ENCODE results near the gene FGFR2. TPM values are rescaled to one million over a fixed set of nuclear protein-coding genes. Genes with fewer than 3 reads are reported as not detected.
"Not testable (repeated sequence)": the region's sequence is repeated elsewhere in the genome, so short reads cannot be mapped to it uniquely, and the experiment has no call there.

FGFR2 gene
- total RNA-seq, 1 experiment from 2014 or later, result not detected

- Histone ChIP-seq H2AFZ (ENCODE audit: low read length) (no peak overlapping the region), H3K4me3 (ENCODE audit: low read length) (no peak overlapping the region), H3K79me2 (ENCODE audit: low read length) (no peaks in the 10 kb centered on the region), H3K4me1 (ENCODE audit: low read length) (no peaks in the 10 kb centered on the region), H4K20me1 (ENCODE audit: insufficient read depth, low read depth, low read length) (no peaks in the 10 kb centered on the region), H3K27me3 (ENCODE audit: low read length) (no peaks in the 10 kb centered on the region), H3K27ac (ENCODE audit: low read length) (no peak overlapping the region), H3K4me2 (ENCODE audit: low read depth, low read length, poor library complexity, severe bottlenecking) (no peak overlapping the region), H3K9ac (ENCODE audit: low read length) (no peak overlapping the region), H3K9me3 (ENCODE audit: low read length) (no peaks in the 10 kb centered on the region), H3K9me2 (replicated peaks; ENCODE audit: insufficient read depth, low read length) (no peaks in the 10 kb centered on the region), H3K36me3 (ENCODE audit: insufficient read depth, low read length) (no peaks in the 10 kb centered on the region)
- no peak for DNase-seq
Measured at GRCh38 chr10:121566755-121567154, 31.5 kb downstream of the FGFR2 start.

GRCh38 chr10:121559326-121560026, 38.8 kb downstream of the FGFR2 start:
- no peaks in the 10 kb centered on the region for H3K79me2 ChIP-seq (ENCODE audit: low read length)
- H3K4me2 ChIP-seq (ENCODE audit: low read depth, low read length, poor library complexity, severe bottlenecking), result no peak overlapping the region
- H3K4me3 ChIP-seq (ENCODE audit: low read length), result no peak overlapping the region
- H3K9ac ChIP-seq (ENCODE audit: low read length), result no peak overlapping the region
- H4K20me1 ChIP-seq (ENCODE audit: insufficient read depth, low read depth, low read length), result no peaks in the 10 kb centered on the region
- no peak overlapping the region for H3K27ac ChIP-seq (ENCODE audit: low read length)
- peaks cover 6% of the 10 kb centered on the region; the same call in 1 of the 2 replicates for H3K4me1 ChIP-seq (ENCODE audit: low read length)
- H3K27me3 ChIP-seq (ENCODE audit: low read length), result no peaks in the 10 kb centered on the region
- DNase-seq, result no peak
- no peaks in the 10 kb centered on the region for H3K36me3 ChIP-seq (ENCODE audit: insufficient read depth, low read length)
- no peaks in the 10 kb centered on the region for H3K9me2 ChIP-seq (replicated peaks; ENCODE audit: insufficient read depth, low read length)
- no peaks in the 10 kb centered on the region for H3K9me3 ChIP-seq (ENCODE audit: low read length)
- H2AFZ ChIP-seq (ENCODE audit: low read length), result no peak overlapping the region

DNA sequence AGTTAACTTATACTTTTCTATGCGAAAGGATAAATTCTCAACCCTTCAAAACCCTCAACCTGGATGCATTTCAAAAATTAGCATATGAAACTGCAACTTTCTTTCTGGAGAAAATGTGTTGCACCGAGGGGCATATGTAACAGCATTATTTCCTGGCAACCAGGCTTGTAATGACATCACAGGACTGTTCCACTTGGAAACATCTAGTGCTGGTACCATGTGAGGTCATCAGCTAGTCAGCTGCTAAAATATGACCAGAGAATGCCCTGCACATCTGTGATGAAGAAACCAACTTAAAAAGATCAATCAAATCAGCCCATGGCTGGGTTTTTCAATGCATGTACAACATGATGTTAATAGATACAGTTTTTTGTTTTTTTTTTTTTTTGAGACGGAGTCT, 40.0 kb downstream of the FGFR2 start:
- Histone ChIP-seq H3K9ac (ENCODE audit: low read length) (no peak overlapping the region), H3K4me2 (ENCODE audit: low read depth, low read length, poor library complexity, severe bottlenecking) (no peak overlapping the region), H3K9me2 (replicated peaks; ENCODE audit: insufficient read depth, low read length) (no peaks in the 10 kb centered on the region), H3K27me3 (ENCODE audit: low read length) (no peaks in the 10 kb centered on the region), H3K36me3 (ENCODE audit: insufficient read depth, low read length) (no peaks in the 10 kb centered on the region), H3K27ac (ENCODE audit: low read length) (no peak overlapping the region), H3K4me3 (ENCODE audit: low read length) (no peak overlapping the region), H3K9me3 (ENCODE audit: low read length) (no peaks in the 10 kb centered on the region), H3K79me2 (ENCODE audit: low read length) (no peaks in the 10 kb centered on the region), H4K20me1 (ENCODE audit: insufficient read depth, low read depth, low read length) (no peaks in the 10 kb centered on the region), H2AFZ (ENCODE audit: low read length) (no peak overlapping the region), H3K4me1 (ENCODE audit: low read length) (peaks cover 6% of the 10 kb centered on the region; the same call in 1 of the 2 replicates)
- DNase-seq, result no peak

- no peak overlapping the region for H3K9ac ChIP-seq (ENCODE audit: low read length)
- H3K79me2 ChIP-seq (ENCODE audit: low read length), result no peaks in the 10 kb centered on the region
- H3K36me3 ChIP-seq (ENCODE audit: insufficient read depth, low read length), result no peaks in the 10 kb centered on the region
- no peak overlapping the region for H3K4me2 ChIP-seq (ENCODE audit: low read depth, low read length, poor library complexity, severe bottlenecking)
- peaks cover 6% of the 10 kb centered on the region; the same call in 1 of the 2 replicates for H3K4me1 ChIP-seq (ENCODE audit: low read length)
- H4K20me1 ChIP-seq (ENCODE audit: insufficient read depth, low read depth, low read length), result no peaks in the 10 kb centered on the region
- H3K27me3 ChIP-seq (ENCODE audit: low read length), result no peaks in the 10 kb centered on the region
- no peak overlapping the region for H2AFZ ChIP-seq (ENCODE audit: low read length)
- no peak overlapping the region for H3K27ac ChIP-seq (ENCODE audit: low read length)
- no peak overlapping the region for H3K4me3 ChIP-seq (ENCODE audit: low read length)
- no peak for DNase-seq
- H3K9me2 ChIP-seq (replicated peaks; ENCODE audit: insufficient read depth, low read length), result no peaks in the 10 kb centered on the region
- no peaks in the 10 kb centered on the region for H3K9me3 ChIP-seq (ENCODE audit: low read length)
Measured at GRCh38 chr10:121556918-121557573, 41.2 kb downstream of the FGFR2 start.

- DNase-seq, result no peak
- peaks cover 6% of the 10 kb centered on the region; the same call in 1 of the 2 replicates for H3K4me1 ChIP-seq (ENCODE audit: low read length)
- H4K20me1 ChIP-seq (ENCODE audit: insufficient read depth, low read depth, low read length), result no peaks in the 10 kb centered on the region
- no peak overlapping the region for H3K4me2 ChIP-seq (ENCODE audit: low read depth, low read length, poor library complexity, severe bottlenecking)
- H2AFZ ChIP-seq (ENCODE audit: low read length), result no peak overlapping the region
- H3K9ac ChIP-seq (ENCODE audit: low read length), result no peak overlapping the region
- H3K36me3 ChIP-seq (ENCODE audit: insufficient read depth, low read length), result no peaks in the 10 kb centered on the region
- H3K27ac ChIP-seq (ENCODE audit: low read length), result no peak overlapping the region
- H3K79me2 ChIP-seq (ENCODE audit: low read length), result no peaks in the 10 kb centered on the region
- H3K9me2 ChIP-seq (replicated peaks; ENCODE audit: insufficient read depth, low read length), result no peaks in the 10 kb centered on the region
- H3K9me3 ChIP-seq (ENCODE audit: low read length), result no peaks in the 10 kb centered on the region
- H3K4me3 ChIP-seq (ENCODE audit: low read length), result no peak overlapping the region
- no peaks in the 10 kb centered on the region for H3K27me3 ChIP-seq (ENCODE audit: low read length)
Measured at GRCh38 chr10:121556455-121556854, 41.8 kb downstream of the FGFR2 start.

GRCh38 chr10:121554916-121555315, 43.3 kb downstream of the FGFR2 start:
- not testable (repeated sequence) for H3K9me2 ChIP-seq (replicated peaks; ENCODE audit: insufficient read depth, low read length); H3K27ac ChIP-seq (ENCODE audit: low read length); H3K36me3 ChIP-seq (ENCODE audit: insufficient read depth, low read length); H3K9me3 ChIP-seq (ENCODE audit: low read length); H3K27me3 ChIP-seq (ENCODE audit: low read length); H4K20me1 ChIP-seq (ENCODE audit: insufficient read depth, low read depth, low read length); H3K4me3 ChIP-seq (ENCODE audit: low read length); H3K4me2 ChIP-seq (ENCODE audit: low read depth, low read length, poor library complexity, severe bottlenecking); H3K79me2 ChIP-seq (ENCODE audit: low read length); H2AFZ ChIP-seq (ENCODE audit: low read length); H3K4me1 ChIP-seq (ENCODE audit: low read length); H3K9ac ChIP-seq (ENCODE audit: low read length); DNase-seq

DNA sequence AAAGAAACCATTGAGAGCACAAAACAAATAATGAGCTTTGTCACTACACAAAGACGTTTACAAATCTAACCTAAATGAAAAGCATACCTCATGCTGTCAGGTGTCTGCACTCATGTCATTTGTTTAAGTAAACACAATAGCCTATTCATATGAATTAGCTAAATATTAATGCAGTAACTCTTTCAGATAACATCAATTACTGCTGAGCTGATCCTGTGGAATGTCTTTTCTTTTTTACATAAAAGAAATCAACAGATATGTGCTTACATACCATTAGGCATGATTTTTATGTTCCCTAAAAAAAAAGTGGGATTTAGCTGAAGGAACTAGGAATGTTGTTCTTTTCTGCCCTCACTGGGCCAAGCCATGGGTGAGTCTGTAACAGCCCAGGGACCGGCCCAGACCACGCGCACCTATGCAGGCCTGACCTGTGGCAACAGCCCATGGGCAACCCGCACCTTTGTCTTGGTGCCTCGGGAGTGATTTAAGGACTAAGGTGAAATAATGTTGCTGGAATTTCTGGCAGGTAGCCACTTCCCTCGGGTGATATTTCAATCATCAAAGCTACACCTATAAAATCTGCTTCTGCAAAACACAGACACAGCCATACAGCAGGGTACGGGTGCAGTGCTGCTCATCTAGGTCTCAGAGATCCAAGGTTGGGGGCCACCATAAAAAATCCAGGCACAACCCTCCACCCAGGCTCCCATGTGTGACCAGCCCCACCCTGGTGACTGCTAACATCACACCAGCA, 44.6 kb downstream of the FGFR2 start:
- Histone ChIP-seq H3K27ac (ENCODE audit: low read length) (no peak overlapping the region), H3K4me1 (ENCODE audit: low read length) (peaks cover 6% of the 10 kb centered on the region; the same call in 1 of the 2 replicates), H4K20me1 (ENCODE audit: insufficient read depth, low read depth, low read length) (no peaks in the 10 kb centered on the region), H3K4me2 (ENCODE audit: low read depth, low read length, poor library complexity, severe bottlenecking) (no peak overlapping the region), H2AFZ (ENCODE audit: low read length) (no peak overlapping the region), H3K4me3 (ENCODE audit: low read length) (no peak overlapping the region), H3K36me3 (ENCODE audit: insufficient read depth, low read length) (no peaks in the 10 kb centered on the region), H3K9me3 (ENCODE audit: low read length) (no peaks in the 10 kb centered on the region), H3K27me3 (ENCODE audit: low read length) (no peaks in the 10 kb centered on the region), H3K9ac (ENCODE audit: low read length) (no peak overlapping the region), H3K79me2 (ENCODE audit: low read length) (no peaks in the 10 kb centered on the region), H3K9me2 (replicated peaks; ENCODE audit: insufficient read depth, low read length) (no peaks in the 10 kb centered on the region)
- no peak for DNase-seq

DNA sequence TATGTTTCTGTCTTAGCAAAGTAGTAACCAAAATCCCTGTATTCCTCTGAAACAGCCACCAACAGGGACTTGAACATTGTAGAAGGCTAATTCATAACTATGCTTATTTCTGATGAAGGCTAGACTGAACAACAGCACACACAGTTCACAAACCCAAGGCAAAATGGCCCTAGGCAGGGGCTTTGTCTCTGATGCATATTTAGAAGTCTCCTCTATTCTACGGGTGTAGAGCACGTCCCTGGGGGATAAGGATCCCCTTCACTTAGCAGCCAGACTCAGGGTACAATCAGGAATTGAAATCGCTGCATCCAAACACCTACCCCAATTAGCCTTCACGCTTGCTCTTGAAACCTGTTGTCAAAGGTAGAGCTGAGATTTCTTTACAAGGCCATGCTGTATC, 45.5 kb downstream of the FGFR2 start:
- peaks cover 6% of the 10 kb centered on the region; the same call in 1 of the 2 replicates for H3K4me1 ChIP-seq (ENCODE audit: low read length)
- no peaks in the 10 kb centered on the region for H3K27me3 ChIP-seq (ENCODE audit: low read length)
- H3K27ac ChIP-seq (ENCODE audit: low read length), result no peak overlapping the region
- no peaks in the 10 kb centered on the region for H4K20me1 ChIP-seq (ENCODE audit: insufficient read depth, low read depth, low read length)
- no peaks in the 10 kb centered on the region for H3K9me3 ChIP-seq (ENCODE audit: low read length)
- no peak overlapping the region for H3K4me3 ChIP-seq (ENCODE audit: low read length)
- H2AFZ ChIP-seq (ENCODE audit: low read length), result no peak overlapping the region
- no peak overlapping the region for H3K4me2 ChIP-seq (ENCODE audit: low read depth, low read length, poor library complexity, severe bottlenecking)
- DNase-seq, result no peak
- no peaks in the 10 kb centered on the region for H3K36me3 ChIP-seq (ENCODE audit: insufficient read depth, low read length)
- H3K9me2 ChIP-seq (replicated peaks; ENCODE audit: insufficient read depth, low read length), result no peaks in the 10 kb centered on the region
- no peak overlapping the region for H3K9ac ChIP-seq (ENCODE audit: low read length)
- no peaks in the 10 kb centered on the region for H3K79me2 ChIP-seq (ENCODE audit: low read length)

All from Karpas-422 (cell line).